Upper lobe of left lung (tissue), 4 donors: ENCODE results near the gene MRTO4.

Source experiments
- CTCF ChIP-seq, 6 experiments: fragments of 450-650 bp in 4 of 6; fragments of 200-600 bp in 2 of 6; sonication (generic) in 2 of 6; IDR thresholded peaks; one replicate each; pipeline ENCODE4 v1.5.1; 2016 to 2019; ENCODE audit warnings: antibody characterized with exemption in 6 of 6
- POLR2A ChIP-seq, 4 donors: fragments of 450-650 bp; IDR thresholded peaks; one replicate each; pipeline ENCODE4 v1.5.1; 2016 to 2017; ENCODE audit warnings: antibody characterized with exemption in 4 of 4, mild to moderate bottlenecking in 2 of 4

GRCh38 chr1:19255288-19255687 lies 3.7 kb downstream of the MRTO4 start:
- no peak for TF ChIP-seq CTCF (IDR thresholded peaks at IDR 0.05)
- TF ChIP-seq POLR2A (IDR thresholded peaks at IDR 0.05), result no peak
